IPS DF 6.9 (cell line): Measurements from ENCODE around the gene KLF16.
A peak's percentile ranks its signal among the peaks of the same experiment; 100 is the strongest.

Experiments used
- DNase-seq: peaks from one replicate; pipeline ENCODE4 v3.0.0-alpha.2; 2013; ENCODE audit warnings: low read depth, low spot score
- H3K27ac ChIP-seq: one replicate; pipeline ENCODE4 v1.5.1; 2013; ENCODE audit warnings: low read length, control low read depth
- H3K27me3 ChIP-seq: 2 replicates; pipeline ENCODE4 v1.6.1; 2013; ENCODE audit warnings: mild to moderate bottlenecking, low read length; ENCODE audit not compliant: control insufficient read depth, insufficient read depth
- H3K36me3 ChIP-seq: 2 replicates; pipeline ENCODE4 v1.6.1; 2013; ENCODE audit warnings: low read length; ENCODE audit not compliant: control insufficient read depth, insufficient read depth
- H3K4me1 ChIP-seq: 2 replicates; pipeline ENCODE4 v1.6.1; 2013; ENCODE audit warnings: low read length; ENCODE audit not compliant: control insufficient read depth, insufficient read depth
- H3K4me3 ChIP-seq: 2 replicates; pipeline ENCODE4 v1.5.1; 2013; ENCODE audit warnings: mild to moderate bottlenecking, low read length
- H3K9me3 ChIP-seq: 2 replicates; pipeline ENCODE4 v1.6.1; 2013; ENCODE audit warnings: low read length, inconsistent platforms; ENCODE audit not compliant: control insufficient read depth, insufficient read depth
- WGBS: extraction: QIAGEN DNeasy Blood & Tissue Kit; methylation state at CpG from one replicate; pipeline ENCODE4 v1.1.7; 2013; ENCODE audit warnings: mixed read lengths, missing lambda C conversion rate; ENCODE audit not compliant: insufficient read length, insufficient coverage; 5-methylcytosine and 5-hydroxymethylcytosine counted together

Gene KLF16

GRCh38 chr19:1829958-1830357 lies 33.4 kb downstream of the KLF16 start:
- no CpG with 5 or more reads among the region's 11 CpGs for WGBS
- no peak overlapping the region for H3K4me3 ChIP-seq
- no peaks in the 10 kb centered on the region for H3K27me3 ChIP-seq
- no peak for DNase-seq
- H3K4me1 ChIP-seq: peaks cover 3% of the 10 kb centered on the region; the same call in 1 of the 2 replicates
- H3K27ac ChIP-seq: no peak overlapping the region
- no peaks in the 10 kb centered on the region for H3K9me3 ChIP-seq
- peaks cover 7% of the 10 kb centered on the region; the same call in 1 of the 2 replicates for H3K36me3 ChIP-seq

DNA sequence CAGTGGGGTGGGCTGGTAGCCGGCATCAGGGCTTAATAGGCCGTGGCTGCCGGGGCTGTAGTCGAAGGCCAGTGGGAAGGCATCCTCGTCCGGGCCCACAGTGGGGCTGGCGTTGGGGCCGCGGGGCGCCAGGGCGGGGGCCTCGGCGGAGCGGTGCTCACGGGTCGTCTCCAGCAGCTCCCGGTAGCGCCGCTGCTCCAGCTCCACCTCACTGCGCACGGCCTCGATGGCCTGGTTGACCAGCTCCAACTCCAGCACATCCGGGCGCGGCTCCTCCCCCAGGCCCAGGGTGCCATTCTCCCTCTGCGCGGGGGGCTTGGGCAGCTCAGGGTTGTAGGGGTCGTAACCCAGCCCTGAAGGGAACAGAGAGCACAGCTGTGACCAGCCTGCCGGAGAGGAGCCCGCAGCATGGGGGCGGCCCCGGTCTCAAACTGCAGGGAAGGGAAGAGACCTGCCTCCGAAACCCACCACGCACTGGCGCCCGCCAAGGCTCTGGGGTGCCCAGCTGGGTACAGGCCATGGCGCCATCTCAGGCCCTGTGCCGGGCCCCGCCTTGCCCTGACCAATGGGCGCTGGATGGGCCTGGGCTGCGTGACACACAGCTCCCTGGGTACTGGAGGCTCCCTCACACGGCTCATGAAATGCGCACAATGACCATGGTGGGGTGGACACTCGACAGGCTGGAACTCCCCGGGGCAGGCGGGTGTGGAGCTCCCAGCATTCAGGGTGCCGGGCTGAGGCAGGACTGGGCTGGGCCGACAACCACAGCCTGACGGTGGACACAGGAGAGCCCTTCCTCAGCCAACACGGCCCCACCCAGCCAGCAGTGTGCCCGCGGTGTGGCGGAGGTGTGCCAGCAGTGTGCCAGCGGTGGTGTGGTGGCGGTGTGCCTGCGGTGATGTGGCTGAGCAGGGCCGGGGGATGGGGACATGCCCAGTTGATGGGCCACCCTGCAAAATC lies 34.8 kb downstream of the KLF16 start:
- Histone ChIP-seq H3K4me1 (peaks cover 3% of the 10 kb centered on the region; the same call in 1 of the 2 replicates), H3K36me3 (peaks cover 9% of the 10 kb centered on the region), H3K27me3 (no peaks in the 10 kb centered on the region), H3K4me3 (no peak overlapping the region), H3K27ac (no peak overlapping the region), H3K9me3 (no peaks in the 10 kb centered on the region)
- WGBS: no CpG with 5 or more reads among the region's 57 CpGs
- DNase-seq: no peak

DNA sequence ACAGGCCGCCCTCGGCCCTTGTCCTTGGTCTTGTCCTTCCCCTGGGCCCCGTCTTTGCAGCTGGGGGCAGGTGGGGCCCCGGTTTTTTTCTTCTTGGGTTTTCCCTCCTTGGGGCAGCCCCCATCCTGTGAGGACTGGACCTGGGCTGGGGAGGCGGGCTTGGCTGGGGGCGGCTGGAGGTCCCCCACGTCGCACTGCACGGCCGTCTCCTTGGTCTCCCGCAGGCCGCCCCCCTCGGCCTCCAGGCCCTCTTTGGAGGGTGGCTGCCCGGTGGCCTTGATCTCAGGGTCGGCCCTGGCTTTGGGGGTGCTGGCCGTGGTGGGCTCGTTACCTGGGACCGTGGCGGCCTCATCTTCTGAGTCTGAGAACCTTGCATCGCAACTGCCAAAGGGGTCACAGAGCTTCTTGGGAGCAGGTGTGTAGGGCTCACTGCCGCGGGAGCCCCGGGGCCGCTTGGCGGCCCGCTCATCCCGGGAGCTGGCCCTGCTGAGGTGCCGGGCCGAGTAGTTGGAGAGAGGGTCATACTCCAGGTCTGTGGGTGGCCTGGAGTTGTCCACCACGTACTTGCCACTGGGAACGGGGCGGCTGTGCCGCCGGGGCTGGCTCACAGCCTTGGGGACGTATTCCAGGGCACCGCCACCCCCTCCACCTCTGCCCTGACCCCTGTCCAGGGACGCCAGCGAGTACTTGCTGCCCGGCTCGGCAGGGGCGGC lies 35.7 kb downstream of the KLF16 start:
- no peak overlapping the region for H3K27ac ChIP-seq
- peaks cover 9% of the 10 kb centered on the region for H3K36me3 ChIP-seq

GRCh38 chr19:1826557-1827521 lies 36.5 kb downstream of the KLF16 start:
- H3K36me3 ChIP-seq: peaks cover 14% of the 10 kb centered on the region
- peaks cover 3% of the 10 kb centered on the region; the same call in 1 of the 2 replicates for H3K4me1 ChIP-seq
- no peak for DNase-seq
- H3K27ac ChIP-seq: no peak overlapping the region
- no peaks in the 10 kb centered on the region for H3K9me3 ChIP-seq
- no peak overlapping the region for H3K4me3 ChIP-seq
- H3K27me3 ChIP-seq: no peaks in the 10 kb centered on the region
- no CpG with 5 or more reads among the region's 63 CpGs for WGBS

More for the DNA sequence above, 35.7 kb downstream of the KLF16 start:
- Histone ChIP-seq H3K4me3 (no peak overlapping the region), H3K27me3 (no peaks in the 10 kb centered on the region), H3K9me3 (no peaks in the 10 kb centered on the region), H3K4me1 (peaks cover 3% of the 10 kb centered on the region; the same call in 1 of the 2 replicates)
- no CpG with 5 or more reads among the region's 41 CpGs for WGBS
- no peak for DNase-seq

- WGBS: no CpG with 5 or more reads among the region's 15 CpGs
- peak; percentile 81 for DNase-seq
- Histone ChIP-seq H3K4me3 (no peak overlapping the region), H3K27me3 (no peaks in the 10 kb centered on the region), H3K4me1 (peaks cover 3% of the 10 kb centered on the region; the same call in 1 of the 2 replicates), H3K9me3 (no peaks in the 10 kb centered on the region), H3K36me3 (peaks cover 21% of the 10 kb centered on the region), H3K27ac (no peak overlapping the region)
Observed at GRCh38 chr19:1825909-1826556, 37.3 kb downstream of the KLF16 start.

DNA sequence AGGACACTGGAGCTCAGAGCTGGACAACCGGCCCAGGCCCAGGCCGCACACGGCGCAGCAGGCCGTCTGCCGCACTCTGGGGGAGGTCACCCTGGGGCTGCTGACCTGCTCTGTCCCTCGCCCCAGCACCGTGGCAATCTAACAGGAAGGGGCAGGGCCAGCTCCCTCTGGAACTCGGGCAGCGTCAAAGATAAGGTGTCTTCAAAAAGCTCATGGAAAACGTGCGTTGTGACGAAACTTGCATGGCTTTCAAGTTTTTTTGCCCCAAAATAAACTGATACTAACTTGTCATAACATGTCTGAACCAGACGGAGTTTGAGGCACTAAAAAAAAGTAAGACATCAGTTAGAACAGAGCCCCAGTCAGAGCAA lies 39.1 kb downstream of the KLF16 start:
- no peak overlapping the region for H3K27ac ChIP-seq
- H3K36me3 ChIP-seq: peaks cover 27% of the 10 kb centered on the region
- no CpG with 5 or more reads among the region's 14 CpGs for WGBS

GRCh38 chr19:1823539-1824251 lies 39.7 kb downstream of the KLF16 start:
- Histone ChIP-seq H3K27ac (no peak overlapping the region), H3K36me3 (peaks cover 33% of the 10 kb centered on the region)

More for the DNA sequence above, 39.1 kb downstream of the KLF16 start:
- H3K27me3 ChIP-seq: no peaks in the 10 kb centered on the region
- H3K4me3 ChIP-seq: no peak overlapping the region
- DNase-seq: no peak
- peaks cover 3% of the 10 kb centered on the region; the same call in 1 of the 2 replicates for H3K4me1 ChIP-seq
- H3K9me3 ChIP-seq: no peaks in the 10 kb centered on the region

GRCh38 chr19:1823020-1823419 lies 40.4 kb downstream of the KLF16 start:
- Histone ChIP-seq H3K4me3 (no peak overlapping the region), H3K36me3 (peaks cover 36% of the 10 kb centered on the region), H3K27me3 (no peaks in the 10 kb centered on the region), H3K4me1 (peaks cover 3% of the 10 kb centered on the region; the same call in 1 of the 2 replicates), H3K9me3 (no peaks in the 10 kb centered on the region), H3K27ac (no peak overlapping the region)
- no CpG with 5 or more reads among the region's 8 CpGs for WGBS
- no peak for DNase-seq

More at GRCh38 chr19:1823539-1824251, 39.7 kb downstream of the KLF16 start:
- no peaks in the 10 kb centered on the region for H3K27me3 ChIP-seq
- peaks cover 3% of the 10 kb centered on the region; the same call in 1 of the 2 replicates for H3K4me1 ChIP-seq
- no peak overlapping the region for H3K4me3 ChIP-seq
- no peaks in the 10 kb centered on the region for H3K9me3 ChIP-seq
- WGBS: no CpG with 5 or more reads among the region's 36 CpGs
- DNase-seq: no peak

DNA sequence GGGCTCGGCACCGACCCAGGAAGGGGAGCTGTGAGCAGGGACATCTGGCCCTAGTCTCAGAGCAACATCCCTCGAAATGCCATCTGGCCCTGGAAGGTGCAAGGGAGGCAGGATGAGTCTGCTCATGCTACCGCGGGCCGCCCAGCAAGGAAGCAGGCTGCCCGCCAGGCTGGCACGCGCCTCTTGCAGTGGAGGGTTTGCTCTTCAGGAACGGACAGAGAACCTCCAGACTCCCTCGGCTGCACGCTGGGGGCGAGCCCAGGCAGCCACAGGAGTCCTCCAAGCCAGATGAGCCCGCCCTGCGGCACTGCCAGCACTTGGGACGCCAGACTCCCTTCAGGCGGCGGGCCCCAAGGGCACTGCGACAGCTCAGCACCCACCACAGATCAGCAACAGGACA lies 41.2 kb downstream of the KLF16 start:
- Histone ChIP-seq H3K36me3 (peaks cover 40% of the 10 kb centered on the region), H3K27me3 (no peaks in the 10 kb centered on the region), H3K27ac (no peak overlapping the region), H3K9me3 (no peaks in the 10 kb centered on the region), H3K4me1 (peaks cover 3% of the 10 kb centered on the region; the same call in 1 of the 2 replicates), H3K4me3 (no peak overlapping the region)
- DNase-seq: no peak
- no CpG with 5 or more reads among the region's 19 CpGs for WGBS
